Measurements from ENCODE around the gene OIP5. TPM values are rescaled to one million over a fixed set of nuclear protein-coding genes. Genes with fewer than 3 reads are reported as not detected.

Gene OIP5
- 1 to 10 TPM in 1 of 3 donors, under 1 TPM in 2; 0.35 to 2.4 (median 0.44) TPM for polyA plus RNA-seq

DNA sequence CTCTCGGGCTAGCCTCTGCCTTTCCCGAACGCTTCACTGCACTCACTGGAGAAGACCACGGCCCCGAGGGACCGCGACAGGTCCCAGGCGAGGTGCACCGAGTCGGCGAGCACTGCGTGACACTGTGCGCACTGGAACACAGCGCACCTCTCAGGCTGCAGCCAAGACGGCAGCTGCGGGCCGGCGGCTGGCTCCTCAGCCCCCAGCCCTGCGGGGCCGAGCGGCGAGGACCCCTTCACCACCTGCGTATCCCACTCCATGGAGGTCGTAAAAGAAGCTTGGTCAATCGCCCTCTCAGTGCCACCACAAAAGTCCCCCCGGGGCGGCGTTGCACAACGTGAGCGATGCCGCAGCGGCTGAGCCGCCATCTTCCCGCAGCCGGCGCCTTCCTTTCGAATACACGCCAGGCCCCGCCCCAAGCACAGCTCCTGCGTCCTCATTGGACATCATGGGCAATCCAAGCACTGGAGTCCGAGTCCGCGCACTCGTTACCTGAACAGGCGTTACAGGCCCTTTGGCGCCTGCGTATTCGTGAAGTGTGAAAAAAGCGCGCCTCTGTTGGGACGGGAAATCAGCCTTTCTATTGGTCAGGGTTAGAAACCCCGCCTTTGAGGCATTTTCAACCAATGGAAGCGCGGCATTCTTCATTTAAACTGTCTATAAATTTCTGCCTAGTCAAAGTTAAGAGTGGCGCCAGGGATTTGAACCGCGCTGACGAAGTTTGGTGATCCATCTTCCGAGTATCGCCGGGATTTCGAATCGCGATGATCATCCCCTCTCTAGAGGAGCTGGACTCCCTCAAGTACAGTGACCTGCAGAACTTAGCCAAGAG, at the start of gene OIP5, which contains the start of gene NUSAP1:
TSS of gene OIP5 (minus strand) at position 398 of the 832 bp plus-strand sequence. CDS start at position 368, 30 bp downstream.
TSS of gene NUSAP1 (plus strand) at position 688 of the 832 bp plus-strand sequence. CDS start at position 765, 77 bp downstream.
- Mint-ChIP-seq H3K27ac (peak within 1 kb of the TSS; percentile 89 to 98 (median 94)), H3K4me1 (peaks cover 29 to 34% of the 10 kb centered on the region in 2 donors), H3K9me3 (no peaks in the 10 kb centered on the region), H3K4me3 (peak within 1 kb of the TSS; percentile 96 to 100 (median 99)), H3K27me3 (ENCODE audit: low read depth in 3 of 3) (peaks cover 0 to 8% (median 3%) of the 10 kb centered on the region in 3 donors), H3K36me3 (no peaks in the 10 kb centered on the region)
- peak; percentile 97 for DNase-seq

DNA sequence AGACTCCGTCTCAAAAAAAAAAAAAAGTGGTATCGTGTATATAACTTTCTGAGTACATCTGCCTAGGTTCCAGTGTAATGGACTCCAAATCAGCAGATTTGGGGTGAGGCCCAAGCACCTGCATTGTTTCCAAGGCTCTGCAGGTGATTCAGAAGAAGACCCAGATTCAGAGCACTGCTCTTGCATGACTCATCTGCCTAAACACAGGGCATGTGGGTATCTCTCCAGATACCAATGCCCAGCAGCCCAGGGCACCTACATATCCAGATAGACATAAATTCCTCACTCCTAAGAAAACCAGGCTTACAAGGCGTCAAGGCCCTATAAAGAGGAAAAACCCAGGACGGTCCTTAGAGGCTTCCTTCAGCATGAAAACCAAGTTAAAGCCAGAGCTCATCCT, 45.6 kb upstream of the OIP5 start:
- Mint-ChIP-seq H3K36me3 (peaks cover 0 to 2% (median 0%) of the 10 kb centered on the region in 3 donors), H3K9me3 (no peaks in the 10 kb centered on the region), H3K27ac (peak overlapping the region in 1 of 6 donors; percentile 18), H3K27me3 (ENCODE audit: low read depth in 3 of 3) (no peaks in the 10 kb centered on the region), H3K4me3 (no peak overlapping the region), H3K4me1 (no peaks in the 10 kb centered on the region)
- DNase-seq = no peak

DNA sequence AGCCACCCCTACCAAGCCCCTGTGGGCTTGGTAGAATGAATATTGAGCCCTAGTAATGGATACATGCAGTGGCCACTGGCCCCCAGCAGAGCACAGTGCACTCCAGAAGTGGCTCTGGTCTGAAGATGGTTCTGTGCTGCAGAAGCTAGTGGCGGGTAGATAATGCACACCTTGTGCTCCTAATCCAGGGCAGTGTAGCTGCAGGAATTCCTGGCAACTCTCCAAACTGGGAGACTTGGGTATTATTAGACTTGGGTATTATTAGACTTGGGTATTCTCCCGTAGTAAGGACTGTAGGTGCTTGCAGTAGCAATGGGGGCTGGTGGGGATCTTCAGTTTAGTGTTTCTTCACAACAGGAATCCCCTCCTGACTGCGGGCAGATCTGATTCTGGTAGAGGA, 35.0 kb upstream of the OIP5 start:
- Mint-ChIP-seq H3K27me3 (ENCODE audit: low read depth in 3 of 3) (peaks cover 0 to 4% (median 2%) of the 10 kb centered on the region in 3 donors), H3K9me3 (no peaks in the 10 kb centered on the region), H3K27ac (no peak overlapping the region), H3K4me3 (no peak overlapping the region), H3K4me1 (no peaks in the 10 kb centered on the region), H3K36me3 (no peaks in the 10 kb centered on the region)
- no peak for DNase-seq

DNA sequence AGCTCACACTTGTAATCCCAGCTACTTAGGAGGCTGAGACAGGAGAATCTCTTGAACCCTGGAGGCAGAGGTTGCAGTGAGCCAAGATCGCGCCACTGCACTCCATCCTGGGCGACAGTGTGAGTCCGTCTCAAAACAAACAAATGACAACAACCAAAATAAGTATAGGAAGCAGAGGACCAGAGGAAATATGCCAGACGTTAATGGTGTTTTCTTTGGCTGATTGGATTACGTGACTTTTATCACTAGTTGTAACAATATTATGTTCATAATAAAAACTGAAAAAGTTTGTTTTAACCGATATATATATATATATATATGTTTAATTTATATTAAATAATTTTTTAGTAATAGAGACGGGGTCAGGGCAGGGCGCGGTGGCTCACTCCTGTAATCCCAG, 22.0 kb upstream of the OIP5 start:
- no peak overlapping the region for H3K27ac Mint-ChIP-seq
- no peaks in the 10 kb centered on the region for H3K9me3 Mint-ChIP-seq
- H3K4me1 Mint-ChIP-seq = no peaks in the 10 kb centered on the region
- no peak overlapping the region for H3K4me3 Mint-ChIP-seq
- H3K36me3 Mint-ChIP-seq = peaks cover 0 to 3% (median 0%) of the 10 kb centered on the region in 3 donors
- no peaks in the 10 kb centered on the region for H3K27me3 Mint-ChIP-seq (ENCODE audit: low read depth in 3 of 3)
- DNase-seq = no peak

DNA sequence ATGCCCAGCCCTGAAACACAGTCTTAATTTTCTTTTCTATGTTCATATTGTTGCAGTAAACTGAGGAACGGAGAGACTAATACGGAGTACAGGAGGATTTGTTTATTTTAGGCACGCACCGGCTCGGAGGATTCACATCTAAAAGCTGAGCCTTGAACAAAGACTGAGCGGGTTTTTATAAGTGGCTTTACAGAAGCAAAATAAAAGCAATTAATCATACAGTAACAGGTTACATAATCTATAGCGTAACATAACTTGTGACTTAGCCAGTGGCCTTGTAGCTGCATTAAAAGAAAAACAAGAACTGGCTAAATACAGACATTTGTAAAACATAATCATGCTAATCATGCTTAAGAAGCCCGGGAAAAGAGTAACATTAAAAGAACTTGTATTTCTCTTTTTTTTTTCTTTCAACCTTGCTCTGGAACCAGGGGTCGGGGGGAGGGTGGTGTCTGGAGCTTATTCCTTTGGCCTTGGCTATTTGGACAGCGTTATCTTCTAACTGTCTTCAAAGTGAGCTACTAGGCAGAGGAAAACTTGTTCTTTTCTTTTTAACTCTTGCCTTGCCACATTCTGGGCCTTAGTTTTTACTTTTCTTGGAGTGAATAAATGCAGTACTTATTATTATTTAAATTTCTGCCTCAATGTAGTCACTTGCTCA, 17.8 kb upstream of the OIP5 start:
- Mint-ChIP-seq H3K9me3 (no peaks in the 10 kb centered on the region), H3K4me3 (no peak overlapping the region), H3K36me3 (peaks cover 0 to 4% (median 3%) of the 10 kb centered on the region in 3 donors), H3K27ac (peak overlapping the region in 1 of 6 donors; percentile 7), H3K27me3 (ENCODE audit: low read depth in 3 of 3) (peaks cover 0 to 1% (median 0%) of the 10 kb centered on the region in 3 donors), H3K4me1 (no peaks in the 10 kb centered on the region)
- DNase-seq = no peak

DNA sequence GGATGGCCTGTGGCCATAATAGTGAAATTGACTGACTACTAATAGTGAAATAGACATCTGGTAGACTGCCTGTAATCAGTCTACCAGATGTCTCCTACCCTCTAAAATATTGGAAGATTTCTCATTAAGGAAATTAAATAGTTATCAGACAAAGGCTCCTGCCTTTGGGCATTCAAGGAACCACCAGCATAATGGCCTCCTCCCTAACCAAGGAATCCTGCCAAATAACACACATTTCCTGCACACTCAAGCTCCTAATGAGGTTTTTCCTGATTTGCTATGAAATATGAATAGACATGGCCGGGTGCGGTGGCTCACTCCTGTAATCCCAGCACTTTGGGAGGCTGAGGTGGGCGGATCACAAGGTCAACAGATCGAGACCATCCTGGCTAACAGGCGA, 14.8 kb upstream of the OIP5 start:
- Mint-ChIP-seq H3K9me3 (no peaks in the 10 kb centered on the region), H3K27ac (no peak overlapping the region), H3K27me3 (ENCODE audit: low read depth in 3 of 3) (peaks cover 0 to 1% (median 0%) of the 10 kb centered on the region in 3 donors), H3K4me3 (no peak overlapping the region), H3K36me3 (peaks cover 0 to 4% (median 3%) of the 10 kb centered on the region in 3 donors), H3K4me1 (no peaks in the 10 kb centered on the region)
- no peak for DNase-seq

DNA sequence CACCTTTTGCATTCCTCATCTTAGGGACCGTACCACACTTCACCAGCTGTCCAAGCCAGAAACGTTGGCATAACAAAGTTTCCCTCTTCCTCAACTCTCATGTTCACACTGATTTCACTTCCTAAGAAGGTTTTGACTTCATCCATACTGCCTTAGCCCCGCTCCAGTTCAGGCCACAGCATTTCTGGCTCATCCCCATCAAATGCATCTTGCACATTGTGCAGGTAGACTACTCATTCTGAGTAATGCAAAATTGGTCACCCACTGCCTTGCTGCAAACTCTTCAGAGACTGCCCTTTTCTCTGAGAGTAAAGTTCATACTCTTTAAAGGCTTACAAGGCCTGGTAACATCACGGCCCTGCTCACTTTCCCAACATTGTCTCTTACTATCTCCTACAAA, 9.1 kb upstream of the OIP5 start:
- Mint-ChIP-seq H3K4me3 (no peak overlapping the region), H3K27me3 (ENCODE audit: low read depth in 3 of 3) (peaks cover 0 to 4% (median 0%) of the 10 kb centered on the region in 3 donors), H3K9me3 (no peaks in the 10 kb centered on the region), H3K27ac (peak overlapping the region in 2 of 6 donors; percentile 3 to 5), H3K4me1 (no peaks in the 10 kb centered on the region), H3K36me3 (peaks cover 0 to 4% (median 0%) of the 10 kb centered on the region in 3 donors)
- no peak for DNase-seq

DNA sequence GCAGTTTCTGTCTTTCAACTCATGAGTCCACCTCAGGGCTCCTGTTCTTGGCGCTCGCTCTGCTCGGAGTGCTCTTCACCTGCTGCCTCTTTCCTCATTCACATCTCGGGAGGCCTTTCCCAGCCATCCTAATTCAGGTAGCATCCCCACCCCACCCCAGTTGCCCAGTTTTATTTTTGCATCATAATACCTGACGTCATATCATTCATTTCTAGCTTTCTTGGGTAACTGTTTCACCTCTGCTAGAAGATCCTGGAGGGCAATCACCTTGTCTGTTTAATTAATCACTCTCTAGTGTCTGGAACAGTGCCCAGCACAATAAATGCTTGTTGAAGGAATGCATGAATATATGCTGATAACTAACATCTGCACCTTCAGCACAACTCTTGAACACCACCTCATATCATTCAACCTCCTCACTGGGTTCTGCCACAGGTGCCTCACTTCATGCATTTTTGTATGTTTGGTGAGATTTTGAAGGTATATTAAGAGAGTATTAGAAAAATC, 7.9 kb upstream of the OIP5 start:
- no peaks in the 10 kb centered on the region for H3K9me3 Mint-ChIP-seq
- peak overlapping the region in 1 of 6 donors; percentile 47 for H3K27ac Mint-ChIP-seq
- DNase-seq = no peak
- peaks cover 0 to 3% (median 0%) of the 10 kb centered on the region in 3 donors for H3K27me3 Mint-ChIP-seq (ENCODE audit: low read depth in 3 of 3)
- no peaks in the 10 kb centered on the region for H3K4me1 Mint-ChIP-seq
- H3K4me3 Mint-ChIP-seq = no peak overlapping the region
- H3K36me3 Mint-ChIP-seq = no peaks in the 10 kb centered on the region

DNA sequence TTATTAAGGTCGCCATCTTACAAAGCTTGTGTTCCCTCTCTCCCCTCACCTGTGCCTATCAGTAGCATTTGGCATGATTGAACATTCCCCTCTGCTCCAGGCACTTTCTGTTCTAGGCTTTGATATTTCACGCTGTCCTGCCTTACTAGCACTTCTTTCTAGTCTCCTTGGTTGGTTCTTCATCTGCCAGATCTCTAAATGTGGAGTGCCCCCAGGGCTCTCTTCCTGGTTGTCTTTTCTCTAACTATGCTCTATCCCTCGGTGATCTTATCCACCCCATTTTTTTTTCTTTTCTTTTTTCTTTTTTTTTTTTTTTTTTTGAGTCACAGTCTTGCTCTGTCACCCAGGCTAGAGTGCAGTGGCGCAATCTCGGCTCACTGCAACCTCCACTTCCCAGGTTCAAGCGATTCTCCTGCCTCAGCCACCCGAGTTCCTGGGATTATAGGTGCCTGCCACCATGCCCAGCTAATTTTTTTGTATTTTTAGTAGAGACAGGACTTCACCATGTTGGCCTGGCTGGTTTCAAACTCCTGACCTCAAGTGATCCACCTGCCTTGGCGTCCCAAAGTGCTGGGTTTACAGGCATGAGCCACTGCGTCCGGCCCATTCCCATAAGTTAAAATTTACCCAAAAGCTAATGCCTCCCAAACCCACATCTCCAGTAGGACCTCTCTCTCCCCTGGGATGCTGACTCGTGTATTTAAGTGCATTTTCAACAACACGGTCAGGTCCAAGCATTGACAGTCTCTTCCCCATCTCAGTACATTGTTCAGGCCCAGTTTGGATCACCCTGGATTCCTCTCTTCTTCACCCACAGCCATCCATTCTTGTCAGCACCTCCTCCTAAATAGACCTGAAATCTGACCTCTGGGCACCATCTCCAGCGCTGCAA, 5.5 kb upstream of the OIP5 start:
- H3K4me3 Mint-ChIP-seq = no peak overlapping the region
- H3K27me3 Mint-ChIP-seq (ENCODE audit: low read depth in 3 of 3) = peaks cover 0 to 3% (median 2%) of the 10 kb centered on the region in 3 donors
- H3K27ac Mint-ChIP-seq = peak overlapping the region in 2 of 6 donors; percentile 13 to 56
- H3K9me3 Mint-ChIP-seq = no peaks in the 10 kb centered on the region
- no peak for DNase-seq
- H3K36me3 Mint-ChIP-seq = no peaks in the 10 kb centered on the region
- peaks cover 15 to 17% of the 10 kb centered on the region in 2 donors for H3K4me1 Mint-ChIP-seq

DNA sequence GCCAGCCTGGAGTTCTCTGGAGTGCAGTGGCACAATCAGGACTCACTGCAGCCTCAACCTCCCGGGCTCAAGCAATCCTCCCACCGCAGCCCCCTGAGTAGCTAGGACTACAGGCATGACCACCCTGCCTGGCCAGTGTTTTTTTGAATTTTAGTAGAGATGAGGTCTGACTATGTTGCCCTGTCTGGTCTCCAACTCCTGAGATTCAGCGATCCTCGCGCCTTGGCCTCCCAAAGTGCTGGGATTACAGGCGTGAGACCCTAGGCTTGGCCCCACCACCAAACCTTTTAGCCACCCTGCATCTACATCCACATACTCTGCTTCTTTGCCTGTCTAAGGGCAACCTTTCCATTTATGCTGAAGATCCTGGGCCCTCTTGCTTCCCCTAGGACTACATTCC, 4.7 kb upstream of the OIP5 start:
- Mint-ChIP-seq H3K36me3 (no peaks in the 10 kb centered on the region), H3K4me3 (no peak overlapping the region), H3K4me1 (peaks cover 22 to 25% of the 10 kb centered on the region in 2 donors), H3K27ac (peak overlapping the region in 1 of 6 donors; percentile 13), H3K27me3 (ENCODE audit: low read depth in 3 of 3) (peaks cover 3 to 8% (median 3%) of the 10 kb centered on the region in 3 donors), H3K9me3 (no peaks in the 10 kb centered on the region)
- DNase-seq = no peak

DNA sequence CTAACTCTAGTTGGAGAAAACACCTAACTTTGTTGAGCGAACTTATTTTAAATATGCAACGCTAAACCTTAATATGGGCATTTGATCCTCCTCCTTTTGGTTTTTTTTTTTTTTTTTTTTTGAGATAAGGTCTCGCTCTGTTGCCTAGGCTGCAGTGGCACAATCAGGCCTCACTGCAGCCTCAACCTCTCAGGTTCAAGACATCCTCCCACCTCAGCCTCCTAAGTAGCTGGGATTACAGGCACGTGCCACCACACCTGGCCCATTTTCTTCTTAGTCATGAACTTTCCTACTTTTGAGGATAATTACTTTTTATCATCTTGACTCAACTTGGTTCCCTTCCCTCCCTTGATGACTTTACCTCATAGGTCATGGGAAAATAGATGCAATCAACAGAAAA, 4.2 kb upstream of the OIP5 start:
- no peaks in the 10 kb centered on the region for H3K9me3 Mint-ChIP-seq
- H3K4me1 Mint-ChIP-seq = peaks cover 27 to 30% of the 10 kb centered on the region in 2 donors
- peaks cover 3 to 8% (median 3%) of the 10 kb centered on the region in 3 donors for H3K27me3 Mint-ChIP-seq (ENCODE audit: low read depth in 3 of 3)
- no peak overlapping the region for H3K4me3 Mint-ChIP-seq
- H3K36me3 Mint-ChIP-seq = no peaks in the 10 kb centered on the region
- no peak overlapping the region for H3K27ac Mint-ChIP-seq
- no peak for DNase-seq

DNA sequence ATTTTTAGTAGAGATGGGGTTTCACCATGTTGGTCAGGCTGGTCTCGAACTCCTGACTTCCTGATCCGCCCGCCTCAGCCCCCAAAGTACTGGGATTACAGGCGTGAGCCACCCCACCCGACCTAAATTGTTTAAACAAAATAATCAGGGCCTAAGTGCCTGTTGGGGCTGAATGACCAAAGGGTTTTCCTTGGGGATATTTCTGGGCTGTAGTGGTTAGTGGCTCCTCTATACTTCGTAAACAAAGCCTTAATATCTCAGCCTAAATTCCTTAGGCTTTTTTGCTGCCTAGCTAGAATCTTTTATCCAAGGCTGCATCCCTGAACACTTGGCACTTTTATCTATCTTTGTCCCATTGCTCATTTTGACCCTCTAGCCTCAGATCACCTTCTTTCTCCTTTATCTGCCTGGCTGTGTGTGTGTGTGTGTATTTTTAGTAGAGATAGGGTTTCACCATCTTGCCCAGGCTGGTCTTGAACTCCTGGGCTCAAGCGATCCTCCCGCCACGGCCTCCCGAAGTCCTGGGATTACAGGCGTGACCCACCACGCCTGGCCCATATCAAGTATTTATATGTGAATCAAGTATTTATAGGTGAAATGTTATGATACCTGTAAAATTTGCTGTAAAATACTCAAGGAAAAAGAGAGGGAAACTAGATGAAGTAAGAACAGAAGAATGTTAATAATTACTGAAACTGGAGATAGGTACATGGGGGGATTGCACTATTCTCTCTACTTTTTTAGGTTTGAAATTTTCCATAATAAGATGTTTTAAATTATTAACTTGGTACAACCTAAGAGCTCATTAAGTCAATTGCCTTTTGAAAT, 2.1 kb upstream of the OIP5 start:
- Mint-ChIP-seq H3K27me3 (ENCODE audit: low read depth in 3 of 3) (peaks cover 3 to 8% (median 3%) of the 10 kb centered on the region in 3 donors), H3K36me3 (no peaks in the 10 kb centered on the region), H3K9me3 (no peaks in the 10 kb centered on the region), H3K4me3 (peak overlapping the region; percentile 45 to 100 (median 72)), H3K27ac (peak overlapping the region in 2 of 6 donors; percentile 7 to 45), H3K4me1 (peaks cover 29 to 34% of the 10 kb centered on the region in 2 donors)
- DNase-seq = no peak

All from immature natural killer cell (primary cell).